HUDEP-2 (cell line): ENCODE results near the gene SYT1.

ENCODE experiments used
- DNase-seq, 76 experiments: peaks; one replicate each; lab custom pipeline; 2025; ENCODE audit not compliant: unreplicated experiment in 76 of 76; lab: John Stamatoyannopoulos, UW

SYT1 gene

DNA sequence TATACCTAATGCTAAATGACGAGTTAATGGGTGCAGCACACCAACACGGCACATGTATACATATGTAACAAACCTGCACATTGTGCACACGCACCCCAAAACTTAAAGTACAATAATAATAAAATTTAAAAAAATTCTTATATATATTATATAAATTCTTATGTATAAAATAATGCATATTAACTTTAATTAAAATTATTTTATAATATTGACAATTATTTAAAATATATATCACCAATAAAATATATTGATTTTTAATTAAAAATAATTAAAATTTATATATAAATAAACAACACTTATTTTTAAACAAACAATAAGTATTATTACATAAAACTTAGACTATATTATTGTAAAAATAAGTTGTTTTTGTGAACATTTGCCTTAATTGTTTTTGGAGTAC lies 188.8 kb downstream of the SYT1 start:
- DNase-seq: no peak

DNA sequence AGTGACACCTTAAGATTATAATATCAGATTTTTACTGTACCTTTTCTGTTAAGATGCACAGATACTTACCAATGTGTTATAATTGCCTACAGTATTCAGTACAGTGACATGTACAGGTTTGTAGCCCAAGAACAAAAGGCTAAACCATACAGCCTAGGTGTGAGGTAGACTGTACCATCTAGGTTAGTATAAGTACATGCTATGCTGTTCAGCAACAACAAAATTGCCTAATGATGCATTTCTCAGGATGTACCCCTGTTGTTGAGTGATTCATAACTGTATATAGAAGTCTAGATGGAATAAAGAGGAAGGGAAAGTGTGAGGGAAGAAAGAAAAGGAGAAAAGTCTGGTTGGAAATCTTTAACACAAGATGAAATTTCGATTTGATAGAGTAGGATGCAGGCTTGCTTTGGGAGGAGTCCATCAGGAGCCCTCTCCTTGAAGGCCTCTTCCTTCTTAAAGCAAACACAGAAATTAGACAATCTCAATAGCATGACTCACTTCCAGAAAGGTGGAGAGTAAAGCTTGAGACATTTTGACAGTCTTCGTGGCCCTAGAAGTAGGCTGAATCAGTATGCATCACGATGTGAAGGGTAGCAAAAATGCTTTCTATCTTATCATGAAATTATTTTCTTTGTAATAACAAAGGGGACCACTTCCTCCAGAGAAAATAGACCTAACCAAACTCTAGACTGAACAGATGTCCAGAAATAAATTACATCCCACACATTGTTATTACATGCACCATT lies 191.5 kb downstream of the SYT1 start:
- no peak for DNase-seq

DNA sequence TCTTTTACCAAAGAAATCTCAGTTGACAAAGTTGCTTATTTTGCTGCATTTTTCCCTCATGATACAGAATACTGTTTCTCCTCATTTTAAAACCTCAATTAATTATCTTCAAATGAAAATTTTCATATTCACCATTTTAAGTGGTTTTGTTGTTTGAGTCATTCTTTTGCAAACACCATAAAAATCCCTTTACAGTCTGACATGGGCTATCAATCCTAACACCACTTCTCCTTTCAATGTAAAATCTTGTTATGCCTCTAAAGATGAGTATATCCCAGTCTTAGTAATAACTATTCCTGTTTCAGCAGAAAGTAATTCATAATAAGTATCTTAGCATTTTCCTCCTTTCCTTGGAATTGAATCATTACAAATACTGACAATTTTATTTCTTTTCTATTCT lies 192.2 kb downstream of the SYT1 start:
- DNase-seq: no peak

DNA sequence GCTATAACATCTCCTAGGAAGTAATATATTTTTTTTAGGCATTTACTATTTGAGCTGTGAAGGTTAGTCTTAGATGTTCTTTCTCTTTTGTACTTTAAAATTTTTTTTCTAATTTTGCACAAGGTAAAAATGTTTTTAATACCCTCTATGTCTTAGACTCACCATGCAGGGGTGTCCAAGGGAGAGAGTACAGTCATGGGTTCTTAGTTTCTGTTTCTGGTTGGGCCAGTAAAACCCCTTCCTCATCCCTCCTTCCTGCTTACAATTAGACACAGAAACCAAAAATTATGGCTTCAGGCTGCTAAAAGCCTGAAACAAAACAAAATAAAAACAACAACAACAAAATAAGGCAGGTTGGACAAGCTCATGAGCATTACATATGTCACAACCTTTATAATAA lies 193.0 kb downstream of the SYT1 start:
- DNase-seq: no peak

DNA sequence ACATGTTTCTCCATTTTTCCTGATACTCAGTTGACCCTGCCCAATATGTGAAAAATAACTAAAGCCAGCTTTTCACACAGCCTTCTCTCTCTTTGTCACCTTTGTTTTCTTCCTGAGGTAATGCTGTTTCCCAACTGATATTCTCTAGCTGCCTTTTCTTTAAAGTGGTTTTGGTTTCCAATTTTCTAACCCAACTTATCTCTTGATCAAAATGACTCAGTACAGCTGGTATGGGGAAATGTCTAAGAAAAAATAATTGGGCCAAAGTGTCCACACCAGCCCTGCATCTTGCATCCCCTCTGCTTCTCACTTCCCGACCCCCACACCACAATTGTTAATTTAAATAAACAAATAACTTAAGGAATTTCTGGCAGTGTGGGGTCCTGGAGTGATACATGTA lies 193.8 kb downstream of the SYT1 start:
- DNase-seq: peak in 1 of 76 experiments; percentile 7

DNA sequence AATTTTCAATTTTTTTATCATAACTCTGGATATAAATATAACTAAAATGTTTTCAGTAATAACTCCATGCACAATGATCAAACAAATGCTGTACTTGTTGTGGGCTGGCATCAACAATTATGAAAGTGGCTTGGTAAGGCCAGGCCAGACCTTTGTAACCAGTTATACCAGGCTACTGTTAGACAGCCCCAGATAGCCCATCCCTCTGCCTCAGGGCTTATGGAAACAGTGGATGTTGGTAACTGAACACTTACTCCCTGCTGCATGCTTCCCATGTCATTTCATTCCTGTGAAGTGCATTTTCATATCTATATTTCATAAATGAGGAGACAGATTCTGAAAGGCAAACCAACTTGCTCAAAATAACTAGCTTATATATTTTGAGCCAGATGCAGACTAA lies 195.0 kb downstream of the SYT1 start:
- no peak for DNase-seq

DNA sequence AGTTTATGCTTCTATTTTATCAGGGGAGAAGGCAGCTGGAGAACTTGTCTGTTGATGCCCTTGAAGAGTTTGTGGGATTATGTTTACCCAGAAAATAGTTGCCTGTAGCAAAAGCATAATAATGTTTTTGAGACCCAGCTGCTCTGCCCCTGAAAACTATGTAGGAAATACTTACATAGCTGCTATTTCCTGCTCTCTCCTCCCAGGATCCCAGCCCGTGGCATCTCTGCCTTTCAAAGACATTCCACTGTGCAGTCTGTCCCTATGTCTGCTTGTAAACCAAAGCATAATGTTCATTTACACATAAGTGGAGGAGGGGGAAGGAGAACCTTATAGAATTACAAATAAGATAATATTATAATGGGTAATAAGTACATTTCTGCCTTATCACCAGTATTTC lies 198.7 kb downstream of the SYT1 start:
- DNase-seq: no peak

DNA sequence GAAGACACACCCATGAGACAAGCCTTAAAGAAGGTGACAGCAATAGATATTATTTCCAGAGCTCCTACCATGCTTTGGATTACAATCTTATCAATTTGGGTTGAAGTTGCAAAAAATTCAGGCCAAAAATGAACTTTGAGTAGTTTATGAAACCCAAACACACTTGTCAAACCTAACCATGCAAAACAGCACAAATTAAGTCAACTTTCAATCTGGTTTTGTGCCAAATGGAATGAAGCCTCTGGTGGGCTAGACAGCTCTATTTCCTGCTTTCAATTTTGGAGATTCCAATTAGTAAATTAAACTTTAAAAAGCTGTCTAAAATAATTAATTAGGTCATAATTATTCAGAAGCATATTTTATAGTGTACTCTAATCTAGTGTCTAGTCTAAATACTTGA lies 203.4 kb downstream of the SYT1 start:
- peak in 24 of 76 experiments; percentile 0 to 80 (median 40) for DNase-seq

DNA sequence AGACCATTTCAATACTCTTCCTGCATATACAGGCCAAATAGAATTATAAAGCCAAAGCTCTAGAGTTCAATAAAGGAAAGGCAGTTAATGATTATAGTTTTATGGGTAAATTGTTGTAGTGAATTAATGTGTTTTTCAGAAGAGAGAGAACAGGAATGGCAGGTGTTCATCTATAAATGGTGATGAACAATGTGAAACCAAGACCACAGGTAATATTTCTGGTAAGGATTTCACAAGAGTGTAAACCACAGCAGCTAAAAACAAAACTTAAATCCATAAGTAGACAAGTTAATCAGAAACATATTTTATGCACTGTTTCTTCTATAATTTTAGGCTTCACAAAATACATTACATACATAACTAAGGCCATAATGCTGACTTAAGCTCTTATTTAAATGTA lies 204.4 kb downstream of the SYT1 start:
- DNase-seq: no peak

DNA sequence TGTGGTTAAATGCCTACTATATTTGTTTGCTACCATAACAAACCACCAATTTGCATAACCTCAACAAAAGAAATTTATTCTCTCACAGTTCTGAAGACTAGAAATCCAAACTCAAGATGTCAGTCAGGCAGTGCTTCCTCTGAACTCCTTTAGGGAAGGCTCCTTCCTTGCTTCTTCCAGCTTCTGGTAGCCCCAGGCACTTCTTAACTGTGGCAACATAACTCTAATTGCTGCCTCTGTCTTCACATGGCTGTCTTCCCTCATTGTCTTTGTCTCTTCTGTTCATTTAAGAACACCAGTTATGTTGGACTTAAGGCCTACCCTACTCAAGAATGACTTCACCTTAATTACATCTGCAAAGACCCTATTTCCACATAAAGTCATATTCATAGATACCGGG lies 206.9 kb downstream of the SYT1 start:
- DNase-seq: no peak

DNA sequence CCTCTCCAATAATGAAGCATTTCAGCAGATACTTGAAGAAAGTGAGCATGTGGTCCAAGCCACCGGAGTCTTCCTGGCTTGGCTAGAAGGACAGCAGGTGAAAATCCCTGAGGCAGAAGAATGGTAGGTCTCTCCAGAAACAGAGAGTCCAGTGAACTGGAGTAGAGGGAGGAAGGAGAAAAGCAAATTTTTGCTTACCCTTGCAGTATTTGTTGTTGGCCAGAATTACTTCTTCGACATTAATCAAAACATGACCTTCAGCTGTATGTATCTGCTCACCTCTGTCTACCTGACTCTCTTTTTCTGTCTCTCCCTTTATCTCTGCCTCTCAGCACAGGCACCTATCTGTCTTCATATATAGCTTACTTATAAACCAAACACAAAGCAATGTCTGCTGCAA lies 208.9 kb downstream of the SYT1 start:
- no peak for DNase-seq

DNA sequence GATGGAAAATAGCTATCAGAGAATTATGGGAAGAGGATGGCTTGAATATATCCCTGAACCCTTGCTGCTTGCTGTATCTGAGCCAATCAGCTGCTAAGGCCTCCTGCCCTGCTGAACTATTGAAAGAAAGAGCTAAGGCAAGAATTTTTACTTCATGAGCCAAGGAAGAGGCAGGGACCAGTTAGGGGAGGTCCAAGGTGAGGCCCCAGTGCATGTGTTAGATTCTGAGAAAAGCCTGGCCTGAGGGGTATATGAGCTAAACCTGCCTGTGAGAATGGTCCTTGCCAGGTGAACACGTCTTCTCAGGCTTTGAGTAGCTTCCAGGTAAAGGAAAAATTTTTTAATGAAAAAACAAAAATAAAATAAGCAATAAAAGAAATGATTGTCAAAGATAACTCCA lies 218.0 kb downstream of the SYT1 start:
- no peak for DNase-seq

DNA sequence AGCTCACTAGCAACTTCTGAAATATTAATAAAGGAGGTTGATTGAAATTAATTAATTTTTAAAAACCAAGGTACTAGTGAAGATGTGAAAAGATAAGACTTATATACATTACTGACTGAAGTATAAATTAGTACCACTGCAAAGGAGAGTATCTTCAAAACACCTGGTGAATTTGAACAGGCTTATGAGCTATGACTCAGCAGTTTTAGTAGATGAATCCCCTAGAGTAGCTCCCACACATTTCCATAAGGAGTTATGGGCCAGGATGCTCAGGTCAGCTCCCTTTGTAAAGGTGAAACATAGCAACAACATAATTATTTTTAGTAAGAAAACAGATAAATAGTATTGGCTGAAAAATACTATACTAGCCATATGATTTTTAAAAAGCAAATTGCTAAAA lies 218.6 kb downstream of the SYT1 start:
- no peak for DNase-seq

DNA sequence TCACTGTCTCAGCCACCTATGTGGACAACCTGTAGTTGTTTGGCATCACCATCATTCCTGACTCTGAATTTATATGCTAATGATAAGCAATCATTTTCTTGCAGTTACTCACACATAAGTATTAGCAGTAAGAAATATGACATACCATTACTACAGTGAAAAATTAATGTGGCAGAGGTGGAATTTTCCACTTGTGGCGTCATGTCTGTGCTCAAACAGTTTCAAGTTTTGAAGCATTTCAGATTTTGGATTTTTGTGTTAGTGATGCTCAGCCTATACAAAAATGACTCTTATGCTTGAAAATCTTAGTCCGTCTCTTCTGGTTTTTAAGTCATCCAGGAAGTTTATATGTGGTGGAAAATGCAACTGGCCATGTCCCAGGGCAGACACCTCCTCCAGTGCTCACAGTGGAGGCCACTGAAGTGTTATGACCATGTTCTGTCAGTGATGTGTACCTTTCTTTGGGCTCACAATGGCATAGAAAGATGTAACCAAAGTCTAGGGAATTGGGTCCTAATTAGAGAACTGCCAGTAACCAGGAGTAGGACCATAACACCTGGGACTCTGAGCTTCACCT lies 220.6 kb downstream of the SYT1 start:
- DNase-seq: no peak

DNA sequence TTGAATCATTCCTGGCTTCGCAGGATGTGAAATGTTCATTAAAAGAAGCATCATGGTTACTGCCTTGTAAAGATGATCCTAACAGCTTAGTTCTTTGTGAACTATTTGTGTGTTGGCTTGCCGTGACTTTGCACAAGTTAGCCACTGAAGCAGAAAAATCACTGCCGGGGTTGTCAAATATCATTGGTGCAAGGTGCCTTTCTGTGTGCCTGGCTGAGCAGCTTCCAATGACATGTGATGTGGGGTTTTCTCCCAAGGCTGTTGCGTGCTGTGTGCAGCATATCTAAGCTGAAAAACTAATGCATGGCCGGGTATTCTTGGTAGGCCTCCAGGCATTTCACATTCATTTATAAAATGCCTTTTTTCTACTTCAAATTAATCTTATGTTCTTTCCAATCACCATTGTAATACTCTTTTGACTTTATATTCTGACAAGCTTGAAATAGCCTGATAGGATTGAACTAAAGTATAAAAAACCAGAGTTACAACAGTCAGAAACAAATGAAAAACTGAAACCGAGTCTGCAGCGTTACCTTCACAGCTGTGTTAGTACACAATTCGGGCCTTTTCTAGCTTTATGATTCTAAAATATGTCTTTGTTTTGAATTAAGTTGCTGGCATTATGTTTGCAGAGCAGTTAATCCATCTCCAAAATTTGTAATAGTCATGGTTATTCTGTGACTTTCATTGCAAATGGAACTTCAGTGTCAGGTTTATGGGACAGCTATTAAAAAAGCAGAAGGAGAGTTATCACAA lies 222.1 kb downstream of the SYT1 start:
- DNase-seq: no peak

DNA sequence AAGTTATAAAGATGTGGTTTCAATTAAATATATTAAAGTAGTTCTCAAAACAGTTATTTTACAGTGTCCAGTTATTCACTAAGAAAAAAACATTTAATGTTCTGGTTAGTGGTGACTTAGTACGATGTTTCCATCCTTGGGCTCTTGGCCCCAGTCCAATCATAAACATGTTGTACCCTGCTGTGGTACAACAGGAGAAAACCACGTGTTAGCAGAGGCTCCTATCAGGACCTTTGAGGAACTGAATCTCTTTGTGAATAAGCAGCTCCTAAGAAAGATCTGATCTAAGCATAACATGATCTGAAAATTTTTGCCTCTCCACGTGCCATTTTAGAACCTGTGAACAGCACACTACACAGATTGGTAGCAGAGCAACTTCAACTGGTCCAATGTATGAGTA lies 234.0 kb downstream of the SYT1 start:
- no peak for DNase-seq

DNA sequence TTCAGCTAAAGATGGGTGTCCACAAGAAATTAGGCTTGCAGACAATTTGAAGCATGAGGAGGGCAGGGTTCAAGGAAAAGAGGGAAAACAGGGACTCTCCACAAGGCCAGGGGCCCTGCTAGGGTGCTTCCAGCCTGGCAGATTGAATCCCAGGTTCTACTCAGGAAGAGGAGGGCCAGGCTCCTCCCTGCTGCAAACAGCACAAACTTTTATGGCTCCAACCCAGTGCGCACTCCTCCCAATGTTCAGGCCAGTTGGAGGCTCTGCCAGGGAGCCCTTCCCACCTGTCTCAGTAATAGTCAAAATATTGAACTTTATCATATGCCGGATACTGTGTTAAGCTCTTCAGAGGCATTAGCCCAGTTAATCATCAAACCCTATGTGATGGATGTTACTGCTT lies 244.4 kb downstream of the SYT1 start:
- no peak for DNase-seq

DNA sequence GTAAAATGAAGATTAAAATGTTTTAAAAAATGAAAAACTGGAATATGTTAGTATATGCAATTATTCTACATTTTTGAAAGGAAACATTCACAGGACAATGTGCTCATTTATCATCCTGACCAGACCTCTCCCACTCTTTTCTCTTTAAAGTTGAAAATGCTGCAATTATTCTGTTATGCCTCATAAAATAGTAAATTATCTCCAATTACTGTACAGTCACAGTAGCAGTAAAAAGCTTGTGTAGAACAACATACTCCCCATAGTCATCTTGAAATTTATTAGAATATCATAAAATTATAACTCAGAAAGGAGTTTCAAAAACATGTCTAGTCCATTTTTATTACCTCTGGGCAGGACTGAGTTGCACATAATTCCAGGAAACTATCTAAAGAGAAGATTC lies 250.3 kb downstream of the SYT1 start:
- DNase-seq: no peak

DNA sequence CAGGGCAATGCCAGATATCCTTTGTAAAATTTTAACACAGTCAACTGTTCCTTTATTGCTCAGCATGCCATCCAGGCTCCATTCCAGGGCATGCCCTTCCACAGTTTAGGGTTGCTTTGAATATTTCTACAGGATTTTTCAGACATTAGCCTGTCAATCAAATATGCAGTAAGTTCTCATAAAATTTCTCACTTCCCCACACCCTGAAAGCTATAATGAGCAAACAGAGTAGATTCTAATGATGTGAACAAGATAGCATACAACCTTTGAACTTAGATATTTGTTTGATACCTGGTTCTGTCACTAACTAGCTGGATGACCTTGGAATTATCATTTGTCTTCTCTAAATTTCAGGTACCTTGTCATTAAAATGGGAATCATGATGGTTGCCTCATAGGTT lies 251.2 kb downstream of the SYT1 start:
- DNase-seq: no peak

DNA sequence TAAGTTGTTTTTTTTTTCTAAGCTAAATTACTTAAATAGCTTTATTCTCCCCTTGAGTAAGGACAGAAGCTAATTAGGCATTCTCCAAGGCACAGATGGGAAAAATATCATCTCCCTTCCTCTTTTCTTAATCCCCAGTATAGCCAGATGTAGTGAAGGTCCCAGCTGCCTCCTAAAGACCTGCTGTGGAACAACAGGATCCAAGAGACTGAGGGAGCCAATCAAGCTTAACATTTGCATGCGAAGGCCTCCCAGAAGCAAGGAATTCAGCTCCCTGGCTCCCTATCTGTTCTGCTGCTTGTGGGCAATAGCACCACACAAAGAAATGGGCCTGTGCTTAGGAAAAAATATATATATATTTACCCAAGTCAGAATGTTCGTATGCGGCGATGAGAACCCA lies 255.2 kb downstream of the SYT1 start:
- DNase-seq: no peak

DNA sequence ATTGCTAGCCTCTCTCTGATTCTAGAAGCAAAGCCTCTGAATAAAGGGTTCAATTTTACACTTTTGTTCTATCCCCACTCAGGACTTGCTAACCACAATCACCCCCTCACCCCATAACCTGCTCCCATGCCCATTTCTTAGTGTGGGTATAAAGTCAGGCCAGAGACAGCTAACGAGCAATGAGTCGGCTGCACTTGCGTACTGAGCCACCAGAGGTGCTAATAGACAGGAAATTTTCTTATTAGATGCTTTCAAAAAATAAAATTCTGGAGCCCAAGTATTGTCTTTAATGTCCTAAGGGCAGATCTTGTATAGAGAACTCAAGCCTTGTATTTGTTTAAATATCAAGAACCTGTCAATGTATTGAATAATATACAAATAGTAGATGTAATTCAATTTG lies 256.9 kb downstream of the SYT1 start:
- no peak for DNase-seq

DNA sequence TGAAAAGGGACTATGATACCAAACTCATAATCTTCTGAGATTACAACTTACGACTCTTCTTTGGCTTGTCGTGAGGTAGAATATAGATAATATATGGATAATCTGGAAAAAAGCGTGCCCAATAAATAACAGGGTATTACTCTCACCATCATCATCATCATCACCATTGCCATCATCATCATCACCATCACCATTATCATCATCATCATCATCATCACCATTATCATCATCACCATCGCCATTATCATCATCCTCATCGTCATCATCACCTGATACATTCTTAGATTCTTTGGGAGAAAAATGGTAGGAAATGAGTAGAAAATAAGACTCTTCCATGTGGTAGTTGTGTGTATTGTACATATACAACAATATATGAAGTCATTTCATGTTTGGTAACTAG lies 259.8 kb downstream of the SYT1 start:
- no peak for DNase-seq
